Ishikawa (cell line): Measurements from ENCODE around the gene KRT9.

Source experiments
- CEBPB ChIP-seq: IDR thresholded peaks from 2 replicates; pipeline ENCODE4 v1.6.1; 2012
- CREB1 ChIP-seq: IDR thresholded peaks from 2 replicates; pipeline ENCODE4 v1.6.1; 2012; ENCODE audit warnings: low read depth
- EGR1 ChIP-seq: IDR thresholded peaks from 2 replicates; pipeline ENCODE4 v1.6.1; 2012
- EP300 ChIP-seq: IDR thresholded peaks from 2 replicates; pipeline ENCODE4 v1.6.1; 2012; ENCODE audit warnings: borderline replicate concordance
- FOXM1 ChIP-seq: IDR thresholded peaks from 2 replicates; pipeline ENCODE4 v1.6.1; 2012; ENCODE audit warnings: low read depth, borderline replicate concordance
- NFIC ChIP-seq: IDR thresholded peaks from 2 replicates; pipeline ENCODE4 v1.6.1; 2012
- RAD21 ChIP-seq: IDR thresholded peaks from 2 replicates; pipeline ENCODE4 v1.6.1; 2012; ENCODE audit warnings: low read depth
- TAF1 ChIP-seq: IDR thresholded peaks from 2 replicates; pipeline ENCODE4 v1.6.1; 2012; ENCODE audit warnings: low read depth, mild to moderate bottlenecking
- TCF12 ChIP-seq: IDR thresholded peaks from 2 replicates; pipeline ENCODE4 v1.6.1; 2012; ENCODE audit warnings: low read depth
- TEAD4 ChIP-seq: IDR thresholded peaks from 2 replicates; pipeline ENCODE4 v1.6.1; 2012
- USF1 ChIP-seq: IDR thresholded peaks from 2 replicates; pipeline ENCODE4 v1.6.1; 2012
- YY1 ChIP-seq: IDR thresholded peaks from 2 replicates; pipeline ENCODE4 v1.6.1; 2012; ENCODE audit warnings: low read depth
- ZBTB7A ChIP-seq: IDR thresholded peaks from 2 replicates; pipeline ENCODE4 v1.6.1; 2012; ENCODE audit warnings: low read depth
- TF ChIP-seq, protein P1 (sequence below): IDR thresholded peaks from 2 replicates; pipeline ENCODE4 v1.6.1; 2012; ENCODE audit warnings: low read depth, mild to moderate bottlenecking
- TF ChIP-seq, protein P2 (sequence below): IDR thresholded peaks from 2 replicates; pipeline ENCODE4 v1.6.1; 2012

Gene KRT9

GRCh38 chr17:41565338-41565737, 6.5 kb downstream of the KRT9 start:
- TF ChIP-seq YY1, result no peak
- TF ChIP-seq CEBPB, result no peak
- no peak for TF ChIP-seq FOXM1
- no peak for TF ChIP-seq TAF1
- no peak for TF ChIP-seq USF1
- no peak for TF ChIP-seq TEAD4
- TF ChIP-seq, protein P1, sequence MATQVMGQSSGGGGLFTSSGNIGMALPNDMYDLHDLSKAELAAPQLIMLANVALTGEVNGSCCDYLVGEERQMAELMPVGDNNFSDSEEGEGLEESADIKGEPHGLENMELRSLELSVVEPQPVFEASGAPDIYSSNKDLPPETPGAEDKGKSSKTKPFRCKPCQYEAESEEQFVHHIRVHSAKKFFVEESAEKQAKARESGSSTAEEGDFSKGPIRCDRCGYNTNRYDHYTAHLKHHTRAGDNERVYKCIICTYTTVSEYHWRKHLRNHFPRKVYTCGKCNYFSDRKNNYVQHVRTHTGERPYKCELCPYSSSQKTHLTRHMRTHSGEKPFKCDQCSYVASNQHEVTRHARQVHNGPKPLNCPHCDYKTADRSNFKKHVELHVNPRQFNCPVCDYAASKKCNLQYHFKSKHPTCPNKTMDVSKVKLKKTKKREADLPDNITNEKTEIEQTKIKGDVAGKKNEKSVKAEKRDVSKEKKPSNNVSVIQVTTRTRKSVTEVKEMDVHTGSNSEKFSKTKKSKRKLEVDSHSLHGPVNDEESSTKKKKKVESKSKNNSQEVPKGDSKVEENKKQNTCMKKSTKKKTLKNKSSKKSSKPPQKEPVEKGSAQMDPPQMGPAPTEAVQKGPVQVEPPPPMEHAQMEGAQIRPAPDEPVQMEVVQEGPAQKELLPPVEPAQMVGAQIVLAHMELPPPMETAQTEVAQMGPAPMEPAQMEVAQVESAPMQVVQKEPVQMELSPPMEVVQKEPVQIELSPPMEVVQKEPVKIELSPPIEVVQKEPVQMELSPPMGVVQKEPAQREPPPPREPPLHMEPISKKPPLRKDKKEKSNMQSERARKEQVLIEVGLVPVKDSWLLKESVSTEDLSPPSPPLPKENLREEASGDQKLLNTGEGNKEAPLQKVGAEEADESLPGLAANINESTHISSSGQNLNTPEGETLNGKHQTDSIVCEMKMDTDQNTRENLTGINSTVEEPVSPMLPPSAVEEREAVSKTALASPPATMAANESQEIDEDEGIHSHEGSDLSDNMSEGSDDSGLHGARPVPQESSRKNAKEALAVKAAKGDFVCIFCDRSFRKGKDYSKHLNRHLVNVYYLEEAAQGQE, result no peak
- no peak for TF ChIP-seq ZBTB7A
- no peak for TF ChIP-seq EGR1
- no peak for TF ChIP-seq NFIC

GRCh38 chr17:41563607-41564170, 8.2 kb downstream of the KRT9 start:
- TF ChIP-seq RAD21 (no peak), EP300 (no peak), FOXM1 (no peak), CEBPB (no peak), CREB1 (no peak), ZBTB7A (no peak), TAF1 (no peak), NFIC (no peak)
- TF ChIP-seq, protein P2, sequence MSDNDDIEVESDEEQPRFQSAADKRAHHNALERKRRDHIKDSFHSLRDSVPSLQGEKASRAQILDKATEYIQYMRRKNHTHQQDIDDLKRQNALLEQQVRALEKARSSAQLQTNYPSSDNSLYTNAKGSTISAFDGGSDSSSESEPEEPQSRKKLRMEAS, result no peak

GRCh38 chr17:41561554-41561953, 10.3 kb downstream of the KRT9 start:
- no peak for TF ChIP-seq CEBPB
- TF ChIP-seq, protein P1, result no peak

GRCh38 chr17:41559548-41559947, 12.3 kb downstream of the KRT9 start:
- TF ChIP-seq, protein P2, result no peak
- TF ChIP-seq FOXM1 (no peak), NFIC (no peak), CREB1 (no peak), ZBTB7A (no peak), TCF12 (no peak), EP300 (no peak), YY1 (no peak), RAD21 (no peak), EGR1 (no peak)
- TF ChIP-seq, protein P1, result no peak

DNA sequence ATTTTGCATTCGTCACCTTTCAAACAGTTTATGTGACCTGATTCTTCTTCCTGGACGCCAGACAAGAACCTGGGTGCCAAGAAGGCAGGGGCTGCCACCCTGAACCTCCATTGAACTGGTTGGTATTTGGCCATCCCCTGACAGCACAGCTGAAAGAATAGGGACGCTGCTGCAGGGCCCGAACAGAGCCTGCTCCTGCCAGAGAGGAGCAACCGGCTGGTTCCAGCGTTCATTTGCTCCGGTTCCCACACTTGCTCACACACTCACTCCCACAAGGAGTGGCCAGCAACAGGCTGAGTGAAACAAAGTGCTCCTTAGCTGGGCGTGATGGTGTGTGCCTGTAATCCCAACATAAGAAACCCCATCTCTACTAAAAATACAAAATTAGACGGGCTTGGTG, 14.9 kb downstream of the KRT9 start:
- TF ChIP-seq YY1 (no peak), NFIC (no peak), CEBPB (no peak), FOXM1 (no peak), RAD21 (no peak), TAF1 (no peak), CREB1 (no peak), USF1 (no peak), EP300 (no peak), ZBTB7A (no peak), EGR1 (no peak), TEAD4 (no peak), TCF12 (no peak)
- TF ChIP-seq, protein P1, result no peak
- TF ChIP-seq, protein P2, result no peak
